AG04450 (cell line): ENCODE measurements around the gene PHF12. TPM values are rescaled to one million over a fixed set of nuclear protein-coding genes. Genes with fewer than 3 reads are reported as not detected.

Experiments used
- CTCF ChIA-PET: fragments of 300-600, 350-600 bp; formaldehyde crosslinking; extraction: SDS; loops from one replicate; lab custom pipeline; 2022; ENCODE audit warnings: antibody characterized with exemption, inconsistent platforms; lab: Charles Lee
- POLR2A ChIA-PET: fragments of 350-600 bp; formaldehyde crosslinking; extraction: SDS; loops from one replicate; lab custom pipeline; 2021; ENCODE audit warnings: antibody characterized with exemption, inconsistent platforms; lab: Yijun Ruan, JAX
- DNase-seq: peaks from one replicate; pipeline ENCODE4 v3.0.0-alpha.2; 2011; ENCODE audit warnings: low read depth, low spot score
- H3K27ac ChIP-seq: one replicate; pipeline ENCODE4 v1.5.1; 2012; ENCODE audit warnings: low read depth, low read length, control low read depth
- H3K27me3 ChIP-seq: one replicate; pipeline ENCODE4 v1.6.0; 2012; ENCODE audit warnings: low read length; ENCODE audit not compliant: control insufficient read depth, insufficient read depth
- H3K4me3 ChIP-seq: 2 replicates; pipeline ENCODE4 v1.5.1; 2011; ENCODE audit warnings: mild to moderate bottlenecking, low read depth, low read length, control low read depth
- H3K9me3 ChIP-seq: 2 replicates; pipeline ENCODE4 v1.5.1; 2012; ENCODE audit warnings: low read length; ENCODE audit not compliant: control insufficient read depth, insufficient read depth
- CTCF ChIP-seq: IDR thresholded peaks from 2 replicates; pipeline ENCODE4 v1.5.1; 2011; ENCODE audit warnings: low read depth, low read length, control low read depth, inconsistent platforms
- polyA plus RNA-seq: library from polyadenylated mRNA; depleted of rRNA; stranded (reverse); fragments of >200 nt; gene quantifications from 2 replicates; pipeline ENCODE4 v1.2.3, GENCODE V29; 2011

Gene PHF12
- polyA plus RNA-seq, 1 experiment: 13.6 TPM

GRCh38 chr17:28917465-28917864 is 33.9 kb downstream of the PHF12 start:
- Histone ChIP-seq H3K9me3 (no peaks in the 10 kb centered on the region), H3K27me3 (no peaks in the 10 kb centered on the region), H3K4me3 (no peak overlapping the region), H3K27ac (no peak overlapping the region)
- CTCF ChIA-PET: interaction anchor here (1.1 to 2.3 kb wide), 3 partner anchors 8 to 200 kb away, joined by 3 to 7 read pairs (median 5); no protein-coding TSS in a partner anchor
- DNase-seq: no peak
- TF ChIP-seq CTCF: no peak
- POLR2A ChIA-PET: no interaction called here

DNA sequence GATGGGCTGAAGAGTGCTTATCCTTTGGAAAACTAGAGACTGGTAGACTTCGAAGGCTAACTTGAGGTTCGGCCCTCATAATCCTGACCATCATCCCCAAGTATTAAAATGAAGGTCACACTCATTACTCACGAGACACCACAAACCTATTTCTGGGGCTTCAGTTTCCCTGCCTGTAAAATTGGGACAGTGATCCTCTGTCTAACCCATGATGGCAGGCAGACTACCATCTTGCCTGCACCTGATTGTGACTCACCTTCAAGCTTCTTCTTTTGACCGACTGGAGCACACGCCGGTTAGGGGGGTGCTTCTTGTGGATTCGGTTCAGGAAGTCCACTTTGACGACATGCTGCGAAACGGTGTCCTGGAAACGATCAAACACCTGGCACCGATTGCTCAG is 34.3 kb downstream of the PHF12 start:
- CTCF ChIA-PET: interaction anchor here (1.0 to 2.3 kb wide), 8 partner anchors 8 to 200 kb away, joined by 3 to 13 read pairs (median 7); no protein-coding TSS in a partner anchor
- Histone ChIP-seq H3K27me3 (no peaks in the 10 kb centered on the region), H3K4me3 (no peak overlapping the region), H3K27ac (no peak overlapping the region), H3K9me3 (no peaks in the 10 kb centered on the region)
- POLR2A ChIA-PET: no interaction called here
- no peak for TF ChIP-seq CTCF
- no peak for DNase-seq

- ChIA-PET POLR2A (no interaction called here), CTCF (interaction anchor here (1.0 to 2.3 kb wide), 7 partner anchors 9 to 201 kb away, joined by 3 to 13 read pairs (median 7); no protein-coding TSS in a partner anchor)
- TF ChIP-seq CTCF: peak; percentile 54
- no peaks in the 10 kb centered on the region for H3K9me3 ChIP-seq
- H3K27me3 ChIP-seq: no peaks in the 10 kb centered on the region
- no peak overlapping the region for H3K27ac ChIP-seq
- no peak for DNase-seq
- H3K4me3 ChIP-seq: no peak overlapping the region
Measured at GRCh38 chr17:28916302-28916934, 34.9 kb downstream of the PHF12 start.

- H3K27me3 ChIP-seq: no peaks in the 10 kb centered on the region
- CTCF ChIA-PET: interaction anchor here (0.7 kb wide), 1 partner anchor 191 kb away, joined by 3 read pairs; no protein-coding TSS in a partner anchor
- no peak overlapping the region for H3K27ac ChIP-seq
- no peak for TF ChIP-seq CTCF
- POLR2A ChIA-PET: no interaction called here
- DNase-seq: no peak
- no peaks in the 10 kb centered on the region for H3K9me3 ChIP-seq
- no peak overlapping the region for H3K4me3 ChIP-seq
Measured at GRCh38 chr17:28912938-28913333, 38.4 kb downstream of the PHF12 start.

- no peak for DNase-seq
- TF ChIP-seq CTCF: peak; percentile 30
- H3K27me3 ChIP-seq: no peaks in the 10 kb centered on the region
- H3K9me3 ChIP-seq: no peaks in the 10 kb centered on the region
- ChIA-PET CTCF (interaction anchor here (1.5 kb wide), 1 partner anchor 162 kb away, joined by 4 read pairs; no protein-coding TSS in a partner anchor), POLR2A (no interaction called here)
- no peak overlapping the region for H3K27ac ChIP-seq
- H3K4me3 ChIP-seq: no peak overlapping the region
Measured at GRCh38 chr17:28912281-28912937, 38.9 kb downstream of the PHF12 start.
